BJ (cell line): ENCODE measurements around the gene RPRD2. TPM values are rescaled to one million over a fixed set of nuclear protein-coding genes. Genes with fewer than 3 reads are reported as not detected.

Experiments used
- CTCF ChIA-PET: fragments of 350-600 bp; formaldehyde crosslinking; extraction: SDS; loops from one replicate; lab custom pipeline; 2021; ENCODE audit warnings: antibody characterized with exemption, inconsistent platforms; lab: Yijun Ruan, JAX
- POLR2A ChIA-PET: fragments of 300-600 bp; sonication (Branson Sonifier 250); formaldehyde crosslinking; extraction: SDS; loops from one replicate; lab custom pipeline; 2021; ENCODE audit warnings: antibody characterized with exemption; lab: Charles Lee
- DNase-seq: peaks from one replicate; pipeline ENCODE4 v3.0.0-alpha.2; 2011; ENCODE audit warnings: low read depth
- H3K27me3 ChIP-seq: 2 replicates; pipeline ENCODE4 v1.6.0; 2011; ENCODE audit warnings: low read length; ENCODE audit not compliant: control insufficient read depth, insufficient read depth
- H3K36me3 ChIP-seq: 2 replicates; pipeline ENCODE4 v1.5.1; 2011; ENCODE audit warnings: low read length; ENCODE audit not compliant: control insufficient read depth, insufficient read depth
- H3K4me3 ChIP-seq: 2 replicates; pipeline ENCODE4 v1.5.1; 2011; ENCODE audit warnings: low read depth, mild to moderate bottlenecking, control low read depth, low read length
- CTCF ChIP-seq: IDR thresholded peaks from 2 replicates; pipeline ENCODE4 v1.5.1; 2011; ENCODE audit warnings: low read depth, mild to moderate bottlenecking, control low read depth, inconsistent platforms, low read length, moderate library complexity; ENCODE audit not compliant: insufficient read depth
- polyA plus RNA-seq: library from polyadenylated mRNA; depleted of rRNA; stranded (reverse); fragments of >200 nt; gene quantifications from 2 replicates; pipeline ENCODE4 v1.2.3, GENCODE V29; 2011

Gene RPRD2
- polyA plus RNA-seq, 1 experiment, result 15.1 TPM

DNA sequence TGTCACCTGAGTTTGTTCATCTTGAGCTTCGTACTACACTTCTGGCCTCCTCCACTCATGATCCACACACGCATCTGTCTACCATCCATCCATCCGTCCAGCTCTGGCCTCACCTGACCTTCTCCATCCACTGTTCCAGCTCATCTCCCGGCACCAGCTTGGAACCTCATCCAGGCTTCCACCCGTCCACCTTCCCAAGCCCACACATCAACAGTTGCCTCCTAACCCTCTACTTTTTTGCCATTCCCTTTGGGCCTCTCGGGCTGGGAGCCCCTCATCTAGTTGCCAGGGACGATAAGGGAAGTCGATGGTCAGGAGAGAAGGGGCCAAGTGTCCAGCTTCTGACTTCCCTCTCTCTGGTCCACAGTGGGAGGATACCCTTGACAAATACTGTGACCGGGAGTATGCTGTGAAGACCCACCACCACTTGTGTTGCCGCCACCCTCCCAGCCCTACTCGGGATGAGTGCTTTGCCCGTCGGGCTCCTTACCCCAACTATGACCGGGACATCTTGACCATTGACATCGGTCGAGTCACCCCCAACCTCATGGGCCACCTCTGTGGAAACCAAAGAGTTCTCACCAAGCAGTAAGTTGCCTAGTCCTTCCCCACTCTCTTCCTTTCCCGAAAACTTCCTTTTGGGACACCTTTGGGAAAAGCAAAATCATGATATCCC lies 148.2 kb downstream of the RPRD2 start:
- H3K4me3 ChIP-seq, result no peak overlapping the region
- CTCF ChIA-PET, result interaction anchor here (0.8 to 1.3 kb wide), 3 partner anchors 17 to 49 kb away, joined by 3 to 4 read pairs (median 3); no protein-coding TSS in a partner anchor
- TF ChIP-seq CTCF, result no peak
- peaks cover 6% of the 10 kb centered on the region for H3K36me3 ChIP-seq
- H3K27me3 ChIP-seq, result no peaks in the 10 kb centered on the region
- POLR2A ChIA-PET, result no interaction called here
- no peak for DNase-seq

- POLR2A ChIA-PET, result no interaction called here
- Histone ChIP-seq H3K4me3 (no peak overlapping the region), H3K36me3 (peaks cover 6% of the 10 kb centered on the region), H3K27me3 (no peaks in the 10 kb centered on the region)
- no peak for DNase-seq
- CTCF ChIA-PET, result interaction anchor here (0.8 to 4.9 kb wide), 6 partner anchors 9 to 48 kb away, joined by 3 to 37 read pairs (median 4); no protein-coding TSS in a partner anchor
- TF ChIP-seq CTCF, result no peak
Observed at GRCh38 chr1:150512846-150513245, 148.9 kb downstream of the RPRD2 start.

GRCh38 chr1:150513351-150513791 lies 149.4 kb downstream of the RPRD2 start:
- CTCF ChIA-PET, result interaction anchor here (0.6 to 4.9 kb wide), 6 partner anchors 9 to 103 kb away, joined by 3 to 37 read pairs (median 4); no protein-coding TSS in a partner anchor
- H3K4me3 ChIP-seq, result no peak overlapping the region

GRCh38 chr1:150514260-150514659 lies 150.3 kb downstream of the RPRD2 start:
- DNase-seq, result no peak
- Histone ChIP-seq H3K36me3 (peaks cover 6% of the 10 kb centered on the region), H3K27me3 (no peaks in the 10 kb centered on the region), H3K4me3 (no peak overlapping the region)
- CTCF ChIA-PET, result interaction anchor here (1.4 to 4.9 kb wide), 3 partner anchors 13 to 46 kb away, joined by 4 to 37 read pairs (median 8); no protein-coding TSS in a partner anchor
- POLR2A ChIA-PET, result no interaction called here
- TF ChIP-seq CTCF, result no peak

More at GRCh38 chr1:150513351-150513791, 149.4 kb downstream of the RPRD2 start:
- POLR2A ChIA-PET, result no interaction called here
- no peak for DNase-seq
- peaks cover 6% of the 10 kb centered on the region for H3K36me3 ChIP-seq
- no peaks in the 10 kb centered on the region for H3K27me3 ChIP-seq
- TF ChIP-seq CTCF, result no peak

GRCh38 chr1:150514913-150515327 lies 151.0 kb downstream of the RPRD2 start:
- peaks cover 5% of the 10 kb centered on the region for H3K36me3 ChIP-seq
- DNase-seq, result no peak
- H3K27me3 ChIP-seq, result no peaks in the 10 kb centered on the region
- CTCF ChIA-PET, result interaction anchor here (0.6 to 4.9 kb wide), 6 partner anchors 16 to 737 kb away, joined by 3 to 37 read pairs (median 3); partner anchors contain the start of gene TARS2
- no peak for TF ChIP-seq CTCF
- POLR2A ChIA-PET, result interaction anchor here (0.6 to 1.1 kb wide), 2 partner anchors 10 to 18 kb away, joined by 4 read pairs; no protein-coding TSS in a partner anchor
- H3K4me3 ChIP-seq, result peak overlapping the region; percentile 61
